HCT116 (cell line): ENCODE measurements around the gene SMIM44.

ENCODE experiments used
- CEBPB ChIP-seq: IDR thresholded peaks from 2 replicates; pipeline ENCODE4 v1.6.1; 2012; ENCODE audit warnings: low read depth
- CTCF ChIP-seq, 3 experiments: fragments of 200-600 bp in 1 of 3; sonication (generic) in 1 of 3; IDR thresholded peaks in 2 of 3; conservative IDR thresholded peaks in 1 of 3; 2 replicates each; pipeline ENCODE4 v1.5.1; 2012 to 2017; ENCODE audit warnings: low read depth in 2 of 3, low read length in 2 of 3, antibody characterized with exemption in 1 of 3, borderline replicate concordance in 1 of 3, control low read depth in 1 of 3, mild to moderate bottlenecking in 1 of 3, mixed read lengths in 1 of 3, mixed run types in 1 of 3, moderate library complexity in 1 of 3; ENCODE audit not compliant: insufficient read depth in 1 of 3
- EZH2phosphoT487 ChIP-seq: fragments of 200-600 bp; IDR thresholded peaks from 2 replicates; pipeline ENCODE4 v1.6.1; 2018; ENCODE audit warnings: antibody characterized with exemption, borderline replicate concordance
- POLR2A ChIP-seq: IDR thresholded peaks from 2 replicates; pipeline ENCODE4 v1.7.0; 2011; ENCODE audit warnings: borderline replicate concordance; ENCODE audit not compliant: insufficient read depth, insufficient read length; ENCODE audit errors: extremely low read depth
- POLR2AphosphoS5 ChIP-seq: IDR thresholded peaks from 2 replicates; pipeline ENCODE4 v1.6.1; 2011; ENCODE audit warnings: mild to moderate bottlenecking, low read depth, low read length, moderate library complexity
- SRF ChIP-seq: IDR thresholded peaks from 2 replicates; pipeline ENCODE4 v1.6.1; 2012; ENCODE audit warnings: low read depth
- TCF7L2 ChIP-seq: IDR thresholded peaks from 2 replicates; pipeline ENCODE4 v1.7.0; 2011; ENCODE audit warnings: borderline replicate concordance, inconsistent platforms; ENCODE audit not compliant: insufficient read depth, insufficient read length; ENCODE audit errors: extremely low read depth

- TF ChIP-seq CTCF (IDR thresholded peaks at IDR 0.05 in 2 of 3, conservative IDR thresholded peaks at IDR 0.05 in 1 of 3; ENCODE audit: borderline replicate concordance in 1 of 3, insufficient read depth in 1 of 3, low read depth in 2 of 3, low read length in 2 of 3) (no peak), POLR2AphosphoS5 (no peak), CEBPB (no peak), POLR2A (no peak), EZH2phosphoT487 (no peak), SRF (no peak), TCF7L2 (no peak)
Measured at GRCh38 chr19:3518255-3518654, 35.0 kb upstream of the SMIM44 start.
